DOHH2 (cell line): ENCODE results near the gene POR.

Source experiments
- CTCF ChIP-seq: fragments of 200-600 bp; sonication (generic); IDR thresholded peaks from one replicate; pipeline ENCODE4 v1.5.1; 2014; ENCODE audit warnings: antibody characterized with exemption, mild to moderate bottlenecking, low read depth, low read length; ENCODE audit not compliant: poor library complexity, severe bottlenecking
- EZH2phosphoT487 ChIP-seq: fragments of 200-600 bp; sonication (generic); IDR thresholded peaks from 2 replicates; pipeline ENCODE4 v1.6.1; 2017; ENCODE audit warnings: borderline replicate concordance, mild to moderate bottlenecking, antibody characterized with exemption, low read length, moderate library complexity, mixed read lengths

GRCh38 chr7:75875113-75876080, 39.6 kb upstream of the POR start:
- no peak for TF ChIP-seq CTCF
- no peak for TF ChIP-seq EZH2phosphoT487
